H9 (cell line): Measurements from ENCODE around the gene LEMD3. TPM values are rescaled to one million over a fixed set of nuclear protein-coding genes. Genes with fewer than 3 reads are reported as not detected.

Experiments
- DNase-seq: peaks from one replicate; pipeline ENCODE4 v3.0.0-alpha.2; 2017
- H2AFZ ChIP-seq: one replicate; pipeline ENCODE4 v1.6.1; 2013; ENCODE audit warnings: mild to moderate bottlenecking, low read length, control low read depth, moderate library complexity
- H2AK5ac ChIP-seq: 2 replicates; pipeline ENCODE4 v1.6.1; 2013; ENCODE audit warnings: low read length, control low read depth, mixed read lengths; ENCODE audit not compliant: insufficient read length
- H2BK120ac ChIP-seq: one replicate; pipeline ENCODE4 v1.6.1; 2013; ENCODE audit warnings: low read depth, mild to moderate bottlenecking, low read length, control low read depth, inconsistent platforms; ENCODE audit not compliant: poor library complexity, severe bottlenecking
- H2BK12ac ChIP-seq: 2 replicates; pipeline ENCODE4 v1.6.1; 2013; ENCODE audit warnings: low read length, control low read depth, mixed read lengths, low read depth; ENCODE audit not compliant: insufficient read length
- H2BK15ac ChIP-seq: 2 replicates; pipeline ENCODE4 v1.6.1; 2013; ENCODE audit warnings: low read depth, low read length, control low read depth
- H2BK20ac ChIP-seq: one replicate; pipeline ENCODE4 v1.6.1; 2013; ENCODE audit warnings: low read depth, mild to moderate bottlenecking, low read length, control low read depth, inconsistent platforms; ENCODE audit not compliant: poor library complexity, severe bottlenecking
- H2BK5ac ChIP-seq: 2 replicates; pipeline ENCODE4 v1.6.1; 2013; ENCODE audit warnings: low read length, control low read depth, mixed read lengths; ENCODE audit not compliant: insufficient read length
- H3K14ac ChIP-seq: 2 replicates; pipeline ENCODE4 v1.6.1; 2013; ENCODE audit warnings: low read length, control low read depth; ENCODE audit not compliant: insufficient read depth
- H3K18ac ChIP-seq: 2 replicates; pipeline ENCODE4 v1.6.1; 2013; ENCODE audit warnings: low read depth, mild to moderate bottlenecking, mixed read lengths, low read length, control low read depth; ENCODE audit not compliant: insufficient read length
- H3K23ac ChIP-seq: 2 replicates; pipeline ENCODE4 v1.6.1; 2013; ENCODE audit warnings: low read length, control low read depth, mixed read lengths, low read depth; ENCODE audit not compliant: insufficient read length
- H3K23me2 ChIP-seq: 2 replicates; pipeline ENCODE4 v1.6.1; 2013; ENCODE audit warnings: low read depth, mild to moderate bottlenecking, mixed read lengths, low read length, control low read depth; ENCODE audit not compliant: insufficient read length, poor library complexity, severe bottlenecking
- H3K27ac ChIP-seq: 2 replicates; pipeline ENCODE4 v1.5.1; 2013; ENCODE audit warnings: low read length, control low read depth, mixed read lengths, low read depth; ENCODE audit not compliant: insufficient read length
- H3K27me3 ChIP-seq: 2 replicates; pipeline ENCODE4 v1.6.1; 2013; ENCODE audit warnings: low read length, control low read depth, inconsistent platforms; ENCODE audit not compliant: insufficient read depth
- H3K4ac ChIP-seq: 2 replicates; pipeline ENCODE4 v1.6.1; 2013; ENCODE audit warnings: low read depth, mild to moderate bottlenecking, control low read depth, inconsistent platforms, low read length, moderate library complexity
- H3K4me1 ChIP-seq: 2 replicates; pipeline ENCODE4 v1.6.1; 2013; ENCODE audit warnings: low read length, control low read depth, inconsistent platforms; ENCODE audit not compliant: insufficient read depth
- H3K4me2 ChIP-seq: 2 replicates; pipeline ENCODE4 v1.6.1; 2013; ENCODE audit warnings: low read length, control low read depth, mixed read lengths; ENCODE audit not compliant: insufficient read length, insufficient read depth
- H3K56ac ChIP-seq: 2 replicates; pipeline ENCODE4 v1.6.1; 2013; ENCODE audit warnings: low read depth, mild to moderate bottlenecking, mixed read lengths, low read length, control low read depth; ENCODE audit not compliant: insufficient read length
- H3K79me1 ChIP-seq: 2 replicates; pipeline ENCODE4 v1.6.1; 2013; ENCODE audit warnings: low read depth, mild to moderate bottlenecking, moderate library complexity, low read length, control low read depth, inconsistent platforms; ENCODE audit not compliant: insufficient read depth, poor library complexity, severe bottlenecking
- H3K79me2 ChIP-seq: 2 replicates; pipeline ENCODE4 v1.6.1; 2013; ENCODE audit warnings: low read length, control low read depth, inconsistent platforms; ENCODE audit not compliant: insufficient read depth
- H3K9ac ChIP-seq: 2 replicates; pipeline ENCODE4 v1.6.1; 2013; ENCODE audit warnings: low read length, control low read depth, mixed read lengths; ENCODE audit not compliant: insufficient read length; ENCODE audit errors: extremely low read depth
- H3K9me3 ChIP-seq: one replicate; pipeline ENCODE4 v1.6.1; 2013; ENCODE audit warnings: low read depth, low read length, inconsistent platforms; ENCODE audit not compliant: control insufficient read depth
- H3T11ph ChIP-seq: one replicate; pipeline ENCODE4 v1.6.1; 2013; ENCODE audit warnings: mild to moderate bottlenecking, low read length, control low read depth, inconsistent platforms
- H4K20me1 ChIP-seq: one replicate; pipeline ENCODE4 v1.6.1; 2013; ENCODE audit not compliant: control insufficient read depth, insufficient read length, insufficient read depth
- H4K5ac ChIP-seq: 2 replicates; pipeline ENCODE4 v1.6.1; 2013; ENCODE audit warnings: low read depth, mild to moderate bottlenecking, mixed read lengths, low read length, control low read depth; ENCODE audit not compliant: insufficient read length
- H4K8ac ChIP-seq: replicated peaks from 2 replicates; pipeline ENCODE4 v1.6.1; 2013; ENCODE audit warnings: low read length, control low read depth, mixed read lengths, low read depth; ENCODE audit not compliant: insufficient read length
- H4K91ac ChIP-seq: 2 replicates; pipeline ENCODE4 v1.6.1; 2013; ENCODE audit warnings: low read depth, mild to moderate bottlenecking, moderate library complexity, mixed read lengths, low read length, control low read depth; ENCODE audit not compliant: insufficient read length
- H3K27ac Mint-ChIP-seq, 3 experiments: 2 replicates in 2 of 3; 3 replicates in 1 of 3; pipeline ENCODE4 v1.8.0; 2020 to 2021; ENCODE audit warnings: mixed read lengths in 3 of 3, mild to moderate bottlenecking in 1 of 3, moderate library complexity in 1 of 3
- H3K27me3 Mint-ChIP-seq: 2 replicates; pipeline ENCODE4 v1.8.0; 2021; ENCODE audit warnings: low read depth, mild to moderate bottlenecking, moderate library complexity, mixed read lengths
- H3K36me3 Mint-ChIP-seq, 3 experiments: 2 replicates in 2 of 3; 3 replicates in 1 of 3; pipeline ENCODE4 v1.8.0; 2020 to 2021; ENCODE audit warnings: low read depth in 3 of 3, mixed read lengths in 3 of 3; ENCODE audit not compliant: insufficient read depth in 1 of 3
- H3K4me1 Mint-ChIP-seq, 2 experiments: 2 replicates each; pipeline ENCODE4 v1.8.0; 2020; ENCODE audit warnings: mixed read lengths in 2 of 2
- H3K4me3 Mint-ChIP-seq, 2 experiments: 2 replicates in 1 of 2; 3 replicates in 1 of 2; pipeline ENCODE4 v1.8.0; 2020 to 2021; ENCODE audit warnings: mild to moderate bottlenecking in 2 of 2, mixed read lengths in 2 of 2, moderate library complexity in 1 of 2
- H3K9me3 Mint-ChIP-seq, 2 experiments: 2 replicates in 1 of 2; 3 replicates in 1 of 2; pipeline ENCODE4 v1.8.0; 2020; ENCODE audit warnings: mild to moderate bottlenecking in 2 of 2, mixed read lengths in 2 of 2, moderate library complexity in 1 of 2
- WGBS: extraction: QIAGEN DNeasy Blood & Tissue Kit; methylation state at CpG from one replicate; pipeline ENCODE4 v1.1.7; 2013; ENCODE audit warnings: missing lambda C conversion rate, low lambda C conversion rate, mixed read lengths; ENCODE audit not compliant: insufficient read length; ENCODE audit errors: extremely low coverage; 5-methylcytosine and 5-hydroxymethylcytosine counted together
- total RNA-seq: library from RNA; stranded (reverse); gene quantifications from 2 replicates; pipeline ENCODE4 v1.2.1, GENCODE V29; 2021
- TF ChIP-seq, protein P1 (sequence below): fragments of 200-600 bp; sonication (generic); conservative IDR thresholded peaks from 3 replicates; pipeline ENCODE4 v1.8.0; 2021; ENCODE audit warnings: antibody characterized with exemption, mild to moderate bottlenecking

The LEMD3 gene
- total RNA-seq, 1 experiment from 2014 or later: 38.1 TPM

DNA sequence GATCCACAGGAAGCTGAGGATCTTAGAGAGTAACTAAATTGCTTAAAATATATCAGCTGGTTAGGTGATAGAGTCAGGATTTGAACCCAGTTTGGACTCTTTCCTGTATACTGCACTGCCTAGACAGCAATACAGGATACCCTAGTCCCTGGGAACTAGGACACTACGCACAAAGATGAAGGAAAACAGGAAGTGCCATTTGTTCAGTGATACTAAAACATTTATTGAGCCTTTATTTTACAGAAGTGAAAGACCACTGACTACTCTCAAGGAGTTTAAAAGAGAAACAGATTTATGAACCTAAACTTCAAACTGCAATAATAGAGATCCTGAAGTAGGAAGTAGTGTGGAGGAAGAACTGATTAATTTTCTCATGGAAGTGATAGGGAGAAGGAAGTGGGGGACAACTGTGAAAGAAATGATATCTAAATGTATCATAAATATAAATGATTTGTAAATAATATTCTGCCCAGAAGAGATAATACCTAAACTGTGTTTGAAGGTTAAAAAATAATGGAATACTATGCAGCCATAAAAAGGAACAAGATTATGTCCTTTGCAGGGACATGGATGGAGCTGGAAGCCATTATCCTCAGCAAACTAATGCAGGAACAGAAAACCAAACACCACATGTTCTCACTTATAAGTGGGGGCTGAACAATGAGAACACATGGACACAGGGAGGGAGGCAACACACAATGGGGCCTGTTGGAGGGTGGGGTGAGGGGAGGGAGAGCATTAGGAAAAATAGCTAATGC lies 127.3 kb downstream of the LEMD3 start:
- H3K14ac ChIP-seq: no peak overlapping the region
- no peak overlapping the region for H2AFZ ChIP-seq
- H2BK15ac ChIP-seq: no peak overlapping the region
- no peak overlapping the region for H3K9ac ChIP-seq
- H2AK5ac ChIP-seq: no peak overlapping the region
- H2BK12ac ChIP-seq: no peak overlapping the region
- no peaks in the 10 kb centered on the region for H3K23me2 ChIP-seq
- TF ChIP-seq, protein P1, sequence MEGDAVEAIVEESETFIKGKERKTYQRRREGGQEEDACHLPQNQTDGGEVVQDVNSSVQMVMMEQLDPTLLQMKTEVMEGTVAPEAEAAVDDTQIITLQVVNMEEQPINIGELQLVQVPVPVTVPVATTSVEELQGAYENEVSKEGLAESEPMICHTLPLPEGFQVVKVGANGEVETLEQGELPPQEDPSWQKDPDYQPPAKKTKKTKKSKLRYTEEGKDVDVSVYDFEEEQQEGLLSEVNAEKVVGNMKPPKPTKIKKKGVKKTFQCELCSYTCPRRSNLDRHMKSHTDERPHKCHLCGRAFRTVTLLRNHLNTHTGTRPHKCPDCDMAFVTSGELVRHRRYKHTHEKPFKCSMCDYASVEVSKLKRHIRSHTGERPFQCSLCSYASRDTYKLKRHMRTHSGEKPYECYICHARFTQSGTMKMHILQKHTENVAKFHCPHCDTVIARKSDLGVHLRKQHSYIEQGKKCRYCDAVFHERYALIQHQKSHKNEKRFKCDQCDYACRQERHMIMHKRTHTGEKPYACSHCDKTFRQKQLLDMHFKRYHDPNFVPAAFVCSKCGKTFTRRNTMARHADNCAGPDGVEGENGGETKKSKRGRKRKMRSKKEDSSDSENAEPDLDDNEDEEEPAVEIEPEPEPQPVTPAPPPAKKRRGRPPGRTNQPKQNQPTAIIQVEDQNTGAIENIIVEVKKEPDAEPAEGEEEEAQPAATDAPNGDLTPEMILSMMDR: no peak
- no peak overlapping the region for H3K27ac Mint-ChIP-seq
- H2BK20ac ChIP-seq: no peak overlapping the region
- no peaks in the 10 kb centered on the region for H3K9me3 ChIP-seq
- no peak overlapping the region for H3K27ac ChIP-seq
- no peaks in the 10 kb centered on the region for H3K4me1 ChIP-seq
- no peak overlapping the region for H2BK120ac ChIP-seq
- no peak overlapping the region for H3K18ac ChIP-seq
- no peak overlapping the region for H4K91ac ChIP-seq
- H3K79me2 ChIP-seq: no peaks in the 10 kb centered on the region
- no CpG with 5 or more reads among the region's 1 CpG for whole genome bisulfite sequencing
- no peak overlapping the region for H3K4me3 Mint-ChIP-seq
- H3K9me3 Mint-ChIP-seq: no peaks in the 10 kb centered on the region
- H2BK5ac ChIP-seq: no peak overlapping the region
- H3T11ph ChIP-seq: no peak overlapping the region
- no peaks in the 10 kb centered on the region for H3K79me1 ChIP-seq
- no peak overlapping the region for H3K4me2 ChIP-seq
- peaks cover 1% of the 10 kb centered on the region; the same call in 1 of the 2 replicates for H3K27me3 Mint-ChIP-seq
- no peak overlapping the region for H3K56ac ChIP-seq
- no peak overlapping the region for H3K23ac ChIP-seq
- no peak for DNase-seq
- no peak overlapping the region for H4K8ac ChIP-seq
- no peaks in the 10 kb centered on the region for H4K20me1 ChIP-seq
- no peak overlapping the region for H4K5ac ChIP-seq
- H3K4me1 Mint-ChIP-seq: no peaks in the 10 kb centered on the region
- H3K36me3 Mint-ChIP-seq: no peaks in the 10 kb centered on the region
- H3K27me3 ChIP-seq: no peaks in the 10 kb centered on the region
- no peak overlapping the region for H3K4ac ChIP-seq

Other genes with a start within 250 kb of the LEMD3 start
- gene WIF1, start 48.3 kb upstream of the LEMD3 start, total RNA-seq: 0.42 and 0.98 TPM in 2 replicates
- gene MSRB3, start 109.1 kb downstream of the LEMD3 start, total RNA-seq: 1.1 and 1.3 TPM in 2 replicates